Left ventricle myocardium superior (tissue), 1 donor: ENCODE results near the gene TXNRD2. TPM values are rescaled to one million over a fixed set of nuclear protein-coding genes. Genes with fewer than 3 reads are reported as not detected.
A peak's percentile ranks its signal among the peaks of the same experiment; 100 is the strongest.

ENCODE experiments used
- ATAC-seq: fragments of 200-7000 bp; cut with Tn5 transposase; one replicate; pipeline ENCODE4 v1.9.1; 2020; ENCODE audit warnings: mild to moderate bottlenecking, moderate library complexity
- DNase-seq: peaks from one replicate; pipeline ENCODE4 v3.0.0-alpha.2; 2020
- intact Hi-C: fragments of 100-400 bp; cut with micrococcal nuclease; formaldehyde crosslinking; loops from one replicate; pipeline ENCODE4 v1.11.0; 2022
- total RNA-seq: library from RNA; stranded (reverse); fragmentation: NEBNext Ultra II Directional; extraction: Animal tissue kit (Norgen Biotek cat#: 25700); gene quantifications from one replicate; pipeline ENCODE4 v1.2.1, GENCODE V29; 2021
- donor health status: DM: no; HTN: yes; CAD: no; lungs with severe emphysema.

TXNRD2 gene
- total RNA-seq, 1 donor from 2014 or later: 42.4 TPM

GRCh38 chr22:19875061-19875530 lies 66.5 kb downstream of the TXNRD2 start:
- intact Hi-C loops: no loop called here
- no peak for ATAC-seq
- peak; percentile 26 for DNase-seq

GRCh38 chr22:19874307-19875060 lies 67.1 kb downstream of the TXNRD2 start:
- ATAC-seq (peak; percentile 74), DNase-seq (peak; percentile 64)
- intact Hi-C loops: no loop called here

GRCh38 chr22:19873960-19874306 lies 67.7 kb downstream of the TXNRD2 start:
- ATAC-seq (no peak), DNase-seq (no peak)
- intact Hi-C loops: no loop called here

- DNase-seq (peak; percentile 21), ATAC-seq (no peak)
- intact Hi-C loops: no loop called here
Observed at GRCh38 chr22:19873138-19873959, 68.3 kb downstream of the TXNRD2 start.

- intact Hi-C loops: no loop called here
Observed at GRCh38 chr22:19872779-19873137, 68.9 kb downstream of the TXNRD2 start.

GRCh38 chr22:19871845-19872778 lies 69.5 kb downstream of the TXNRD2 start:
- ATAC-seq: no peak
- peak; percentile 26 for DNase-seq
- intact Hi-C loops: no loop called here

More at GRCh38 chr22:19872779-19873137, 68.9 kb downstream of the TXNRD2 start:
- DNase-seq (peak; percentile 23), ATAC-seq (no peak)

GRCh38 chr22:19871023-19871844 lies 70.4 kb downstream of the TXNRD2 start:
- intact Hi-C loops: no loop called here
- ATAC-seq: no peak
- peak; percentile 19 for DNase-seq

- intact Hi-C loops: no loop called here
- DNase-seq: peak; percentile 41
- peak; percentile 7 for ATAC-seq
Observed at GRCh38 chr22:19870153-19871022, 71.2 kb downstream of the TXNRD2 start.

- ATAC-seq: no peak
- intact Hi-C loops: no loop called here
- no peak for DNase-seq
Observed at GRCh38 chr22:19869497-19870152, 72.0 kb downstream of the TXNRD2 start.

- ATAC-seq (no peak), DNase-seq (peak; percentile 14)
- intact Hi-C loops: no loop called here
Observed at GRCh38 chr22:19868773-19869471, 72.7 kb downstream of the TXNRD2 start.

GRCh38 chr22:19868333-19868732 lies 73.3 kb downstream of the TXNRD2 start:
- ATAC-seq: no peak
- intact Hi-C loops: no loop called here
- DNase-seq: peak; percentile 12

- intact Hi-C loops: no loop called here
- no peak for DNase-seq
- ATAC-seq: no peak
Observed at GRCh38 chr22:19867617-19868016, 74.0 kb downstream of the TXNRD2 start.

GRCh38 chr22:19866665-19867009 lies 75.0 kb downstream of the TXNRD2 start:
- intact Hi-C loops: no loop called here
- no peak for ATAC-seq
- no peak for DNase-seq

- ATAC-seq (no peak), DNase-seq (no peak)
- intact Hi-C loops: no loop called here
Observed at GRCh38 chr22:19865141-19865829, 76.3 kb downstream of the TXNRD2 start.

- DNase-seq (no peak), ATAC-seq (no peak)
- intact Hi-C loops: no loop called here
Observed at GRCh38 chr22:19864538-19865106, 77.0 kb downstream of the TXNRD2 start.

GRCh38 chr22:19863571-19863970 lies 78.0 kb downstream of the TXNRD2 start:
- DNase-seq: no peak
- ATAC-seq: no peak
- intact Hi-C loops: no loop called here
